Right atrium auricular region (tissue), 2 donors: ENCODE results near the gene CNPPD1. TPM values are rescaled to one million over a fixed set of nuclear protein-coding genes. Genes with fewer than 3 reads are reported as not detected.
A peak's percentile ranks its signal among the peaks of the same experiment; 100 is the strongest.

ENCODE experiments used
- DNase-seq: peaks from one replicate; pipeline ENCODE4 v3.0.0-alpha.2; 2019; ENCODE audit warnings: low spot score
- H3K27ac ChIP-seq, 2 donors: fragments of 200-600 bp; sonication (generic); 1 replicate in 1 of 2; 2 replicates in 1 of 2; pipeline ENCODE4 v1.5.1; 2016 to 2019
- H3K27me3 ChIP-seq, 2 donors: fragments of 200-600 bp; sonication (generic); one replicate each; pipeline versions ENCODE4 v1.5.1 to v1.6.0; 2017 to 2019
- H3K36me3 ChIP-seq: fragments of 200-600 bp; sonication (generic); one replicate; pipeline ENCODE4 v1.5.1; 2016
- H3K4me1 ChIP-seq, 2 donors: fragments of 200-600 bp; sonication (generic); one replicate each; pipeline versions ENCODE4 v1.5.1 to v1.6.0; 2017 to 2019
- H3K4me3 ChIP-seq, 2 donors: fragments of 200-600 bp; sonication (generic); 1 replicate in 1 of 2; 2 replicates in 1 of 2; pipeline ENCODE4 v1.5.1; 2017 to 2019; ENCODE audit warnings: mild to moderate bottlenecking in 1 of 2, moderate library complexity in 1 of 2
- H3K9me3 ChIP-seq, 2 donors: fragments of 200-600 bp; sonication (generic); one replicate each; pipeline ENCODE4 v1.5.1; 2019
- total RNA-seq, 2 donors: library from RNA; depleted of rRNA; stranded (reverse); fragments of >200 nt; gene quantifications; one replicate each; pipeline ENCODE4 v1.1.0, GENCODE V29; 2016
- TF ChIP-seq, protein P1 (sequence below), 2 donors: fragments of 200-600 bp; sonication (generic); IDR thresholded peaks; one replicate each; pipeline ENCODE4 v1.5.1; 2019; ENCODE audit warnings: antibody characterized with exemption in 2 of 2

CNPPD1 gene
- total RNA-seq, 2 donors from 2014 or later, result 32.4 to 42.3 TPM

DNA sequence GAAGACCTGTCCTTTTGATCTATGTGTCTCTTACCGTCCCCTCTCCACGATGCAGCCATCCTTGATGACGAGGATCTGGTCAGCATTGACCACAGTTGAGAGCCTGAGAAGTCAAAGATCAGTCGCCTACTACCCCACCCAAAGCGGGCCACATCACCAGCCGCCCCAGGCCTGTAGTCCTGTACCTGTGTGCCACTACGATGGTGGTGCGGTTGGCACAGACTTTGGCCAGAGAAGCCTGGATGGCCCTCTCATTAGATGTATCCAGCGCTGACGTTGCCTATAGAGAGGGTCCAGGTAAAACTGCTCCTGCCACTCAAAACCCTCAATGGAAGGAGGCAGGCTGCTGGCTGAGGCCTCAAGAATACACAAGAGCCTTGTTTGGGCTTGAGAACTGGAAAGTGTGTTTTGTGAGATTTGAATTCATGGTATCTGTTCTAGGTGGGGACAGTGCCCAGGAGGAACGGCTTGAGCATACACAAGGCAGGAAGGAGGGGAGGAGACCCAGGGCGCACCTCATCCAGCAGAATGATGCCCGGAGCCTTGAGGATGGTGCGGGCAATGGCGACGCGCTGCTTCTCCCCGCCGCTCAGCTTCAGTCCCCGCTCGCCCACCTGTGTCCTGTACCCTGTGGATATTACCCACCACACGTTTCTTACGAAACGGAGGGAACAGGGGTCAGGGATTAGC, 33.6 kb upstream of the CNPPD1 start:
- no peak overlapping the region for H3K4me3 ChIP-seq
- peaks cover 0 to 21% of the 10 kb centered on the region in 2 donors for H3K4me1 ChIP-seq
- H3K27ac ChIP-seq, result no peak overlapping the region
- peaks cover 38% of the 10 kb centered on the region for H3K36me3 ChIP-seq
- DNase-seq, result no peak
- H3K27me3 ChIP-seq, result no peaks in the 10 kb centered on the region
- TF ChIP-seq, protein P1, sequence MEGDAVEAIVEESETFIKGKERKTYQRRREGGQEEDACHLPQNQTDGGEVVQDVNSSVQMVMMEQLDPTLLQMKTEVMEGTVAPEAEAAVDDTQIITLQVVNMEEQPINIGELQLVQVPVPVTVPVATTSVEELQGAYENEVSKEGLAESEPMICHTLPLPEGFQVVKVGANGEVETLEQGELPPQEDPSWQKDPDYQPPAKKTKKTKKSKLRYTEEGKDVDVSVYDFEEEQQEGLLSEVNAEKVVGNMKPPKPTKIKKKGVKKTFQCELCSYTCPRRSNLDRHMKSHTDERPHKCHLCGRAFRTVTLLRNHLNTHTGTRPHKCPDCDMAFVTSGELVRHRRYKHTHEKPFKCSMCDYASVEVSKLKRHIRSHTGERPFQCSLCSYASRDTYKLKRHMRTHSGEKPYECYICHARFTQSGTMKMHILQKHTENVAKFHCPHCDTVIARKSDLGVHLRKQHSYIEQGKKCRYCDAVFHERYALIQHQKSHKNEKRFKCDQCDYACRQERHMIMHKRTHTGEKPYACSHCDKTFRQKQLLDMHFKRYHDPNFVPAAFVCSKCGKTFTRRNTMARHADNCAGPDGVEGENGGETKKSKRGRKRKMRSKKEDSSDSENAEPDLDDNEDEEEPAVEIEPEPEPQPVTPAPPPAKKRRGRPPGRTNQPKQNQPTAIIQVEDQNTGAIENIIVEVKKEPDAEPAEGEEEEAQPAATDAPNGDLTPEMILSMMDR (IDR thresholded peaks at IDR 0.05), result no peak
- no peaks in the 10 kb centered on the region for H3K9me3 ChIP-seq

DNA sequence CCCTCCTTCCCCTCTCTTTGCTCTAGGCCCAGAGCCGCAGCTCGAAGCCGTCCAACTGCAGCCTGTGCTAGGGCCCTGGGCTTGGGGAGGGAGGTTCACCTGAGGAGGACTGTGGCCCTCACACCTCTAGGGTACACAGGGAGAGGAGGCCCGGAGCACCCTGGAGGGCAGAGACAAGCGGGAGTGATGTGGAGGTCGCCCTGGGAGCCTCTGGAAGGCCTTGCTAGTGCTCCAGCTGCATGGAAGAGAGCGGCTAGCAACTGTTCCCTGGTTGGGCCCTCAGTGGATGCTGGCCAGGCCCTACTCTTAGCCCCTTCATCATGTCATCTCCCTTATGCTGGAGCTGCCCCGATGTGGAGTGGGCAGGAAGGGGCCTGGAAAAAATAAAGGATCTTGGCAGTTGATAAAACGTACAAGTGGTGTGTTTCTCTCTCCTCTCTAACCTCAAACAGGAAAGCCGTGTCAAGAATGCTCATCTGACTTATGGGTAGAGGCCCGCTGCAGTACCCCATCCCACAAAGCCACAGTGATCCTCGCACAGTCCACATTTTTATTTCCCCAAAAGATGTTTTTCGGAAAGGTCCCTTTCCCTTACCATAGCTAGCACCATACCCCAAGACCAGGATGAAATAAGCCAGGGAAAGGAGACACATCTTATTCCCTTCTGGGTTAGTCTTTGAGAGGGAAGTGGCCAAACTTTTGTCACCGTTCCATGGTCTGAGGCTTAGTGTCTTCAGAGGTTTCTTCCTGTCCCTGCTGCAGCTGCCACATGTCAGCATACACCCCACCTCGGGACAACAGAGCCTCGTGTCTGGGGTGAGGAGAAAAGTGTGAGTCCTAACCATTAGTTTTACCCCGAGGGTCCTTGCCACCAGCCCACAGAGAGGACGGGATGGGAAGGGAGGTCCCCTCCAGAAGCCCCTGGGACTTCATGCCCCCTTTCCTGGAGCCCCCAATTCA, 32.8 kb upstream of the CNPPD1 start:
- no peak overlapping the region for H3K4me3 ChIP-seq
- no peak overlapping the region for H3K27ac ChIP-seq
- H3K4me1 ChIP-seq, result peaks cover 0 to 21% of the 10 kb centered on the region in 2 donors
- H3K9me3 ChIP-seq, result no peaks in the 10 kb centered on the region
- H3K36me3 ChIP-seq, result peaks cover 32% of the 10 kb centered on the region
- H3K27me3 ChIP-seq, result no peaks in the 10 kb centered on the region
- TF ChIP-seq, protein P1 (IDR thresholded peaks at IDR 0.05), result no peak
- DNase-seq, result no peak

DNA sequence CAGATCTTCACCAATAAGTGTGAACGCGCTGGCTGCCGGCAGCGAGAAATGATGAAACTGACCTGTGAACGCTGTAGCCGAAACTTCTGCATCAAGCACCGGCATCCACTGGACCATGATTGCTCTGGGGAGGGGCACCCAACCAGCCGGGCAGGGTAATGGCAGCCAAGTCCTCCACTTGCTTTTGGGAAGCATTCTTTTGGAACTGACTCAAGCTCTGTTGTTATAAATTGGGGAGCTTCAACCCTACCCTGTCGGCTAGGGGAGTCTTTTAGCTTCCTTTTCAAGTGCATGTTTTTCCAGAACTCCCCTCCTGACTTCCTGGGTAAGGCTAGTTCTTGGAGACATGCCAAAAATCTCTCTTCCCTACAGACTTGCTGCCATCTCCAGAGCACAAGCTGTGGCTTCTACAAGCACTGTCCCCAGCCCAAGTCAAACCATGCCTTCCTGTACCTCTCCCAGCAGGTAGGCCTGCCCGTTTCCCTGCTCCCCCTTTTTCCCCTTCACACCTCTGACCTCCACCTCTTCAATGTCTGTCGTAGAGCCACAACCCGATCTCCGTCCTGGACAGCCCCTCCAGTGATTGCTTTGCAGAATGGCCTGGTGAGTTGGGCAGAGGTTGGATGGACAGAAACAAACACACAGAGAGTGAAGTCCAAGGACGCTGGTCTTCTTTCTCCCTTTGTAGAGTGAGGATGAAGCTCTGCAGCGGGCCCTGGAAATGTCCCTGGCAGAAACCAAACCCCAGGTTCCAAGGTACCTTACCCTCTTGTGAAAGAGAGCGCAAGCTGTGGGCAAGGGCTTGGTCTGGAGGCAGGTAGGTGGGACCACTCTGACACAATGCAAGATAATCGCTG, 31.4 kb upstream of the CNPPD1 start:
- H3K4me1 ChIP-seq, result peaks cover 0 to 21% of the 10 kb centered on the region in 2 donors
- no peak for DNase-seq
- peak overlapping the region in 1 of 2 donors; percentile 78 for H3K4me3 ChIP-seq
- no peaks in the 10 kb centered on the region for H3K9me3 ChIP-seq
- H3K27me3 ChIP-seq, result no peaks in the 10 kb centered on the region
- TF ChIP-seq, protein P1 (IDR thresholded peaks at IDR 0.05), result no peak
- H3K36me3 ChIP-seq, result peaks cover 18% of the 10 kb centered on the region
- H3K27ac ChIP-seq, result peak overlapping the region; percentile 95 to 98

DNA sequence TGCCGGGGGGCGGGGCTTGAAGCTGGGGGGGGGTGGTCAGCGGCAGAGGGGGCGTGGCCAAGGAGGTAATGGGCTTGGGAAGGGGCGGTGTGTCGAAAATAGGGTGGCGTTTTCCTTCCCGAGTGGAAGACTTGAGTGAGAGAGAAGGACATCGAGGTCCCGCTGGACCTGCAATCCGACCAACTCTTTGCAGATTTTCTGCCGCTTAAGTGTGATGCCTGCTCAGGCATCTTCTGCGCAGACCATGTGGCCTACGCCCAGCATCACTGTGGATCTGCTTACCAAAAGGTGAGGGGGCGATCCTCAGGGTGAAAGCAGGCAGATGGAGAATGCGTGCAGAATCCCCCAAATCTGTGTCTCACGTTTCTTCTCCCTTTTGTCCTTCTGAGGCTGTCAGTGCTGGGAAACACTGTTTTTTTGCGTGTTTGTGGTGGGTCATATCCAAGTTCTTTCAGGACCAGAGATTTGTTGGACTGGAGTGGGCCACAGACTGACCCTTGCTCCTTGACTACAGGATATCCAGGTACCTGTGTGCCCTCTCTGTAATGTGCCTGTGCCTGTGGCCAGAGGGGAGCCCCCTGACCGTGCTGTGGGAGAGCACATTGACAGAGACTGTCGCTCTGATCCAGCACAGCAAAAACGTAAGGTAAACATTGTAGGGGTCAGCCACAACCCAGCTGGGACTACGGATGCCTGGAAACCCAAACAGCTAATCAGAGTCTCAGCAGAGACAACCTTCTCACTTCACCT, 30.6 kb upstream of the CNPPD1 start:
- H3K4me1 ChIP-seq, result peaks cover 0 to 21% of the 10 kb centered on the region in 2 donors
- H3K4me3 ChIP-seq, result peak overlapping the region; percentile 76 to 78
- H3K9me3 ChIP-seq, result no peaks in the 10 kb centered on the region
- H3K27me3 ChIP-seq, result no peaks in the 10 kb centered on the region
- no peak for DNase-seq
- peaks cover 10% of the 10 kb centered on the region for H3K36me3 ChIP-seq
- TF ChIP-seq, protein P1 (IDR thresholded peaks at IDR 0.05), result no peak
- H3K27ac ChIP-seq, result peak overlapping the region; percentile 95 to 98
